GM12865 (cell line): ENCODE measurements around the gene IGSF8.

Source experiments
- DNase-seq: peaks from one replicate; pipeline ENCODE4 v3.0.0; 2010; ENCODE audit warnings: low read depth
- H3K4me3 ChIP-seq: 2 replicates; pipeline ENCODE4 v1.5.1; 2011; ENCODE audit warnings: mild to moderate bottlenecking, low read depth, low read length, control low read depth
- CTCF ChIP-seq: IDR thresholded peaks from 2 replicates; pipeline ENCODE4 v1.5.1; 2011; ENCODE audit warnings: low read length, control low read depth, low read depth, inconsistent platforms; ENCODE audit not compliant: insufficient read depth; ENCODE audit errors: missing control alignments

Gene IGSF8

GRCh38 chr1:160093069-160093395, 5.4 kb downstream of the IGSF8 start:
- H3K4me3 ChIP-seq, result no peak overlapping the region
- no peak for DNase-seq
- no peak for TF ChIP-seq CTCF

DNA sequence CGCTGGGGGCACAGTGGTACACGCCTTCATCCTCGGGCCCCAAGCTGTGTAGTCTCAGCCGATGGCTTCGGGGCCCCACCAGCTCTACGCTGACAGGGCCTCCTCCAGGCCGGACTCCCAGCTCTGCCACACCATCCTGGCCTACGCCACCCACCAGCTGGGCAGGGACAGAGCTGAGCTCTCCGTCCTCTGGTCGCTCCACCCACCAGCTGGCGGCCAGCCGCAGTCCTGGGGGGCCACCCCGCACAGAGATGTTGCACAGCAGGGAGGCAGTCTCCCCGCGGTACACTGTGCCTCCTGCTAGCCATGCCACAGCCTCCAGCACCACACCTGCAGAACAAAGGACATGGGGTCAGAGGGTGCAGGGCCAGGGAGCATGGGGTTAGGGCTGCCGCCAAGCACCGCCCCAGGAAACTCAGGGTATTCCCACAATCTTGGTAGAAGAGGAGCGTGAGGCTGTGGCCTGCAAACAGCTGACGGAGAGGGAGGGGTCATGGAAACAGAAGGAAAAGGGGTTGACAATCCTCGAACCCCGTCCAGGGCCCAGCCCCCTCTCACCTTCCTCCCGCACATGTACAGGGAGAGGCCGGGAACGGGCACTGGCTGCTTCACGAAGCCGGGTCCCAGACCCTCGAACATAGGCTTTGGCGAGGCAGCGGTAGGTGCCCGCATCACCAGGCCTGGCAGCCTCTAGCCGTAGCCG, 5.9 kb downstream of the IGSF8 start:
- DNase-seq, result no peak
- H3K4me3 ChIP-seq, result no peak overlapping the region
- TF ChIP-seq CTCF, result no peak

GRCh38 chr1:160091666-160092223, 6.7 kb downstream of the IGSF8 start:
- no peak overlapping the region for H3K4me3 ChIP-seq
- TF ChIP-seq CTCF, result no peak
- no peak for DNase-seq

GRCh38 chr1:160090760-160091159, 7.7 kb downstream of the IGSF8 start:
- no peak for TF ChIP-seq CTCF
- DNase-seq, result no peak
- no peak overlapping the region for H3K4me3 ChIP-seq

DNA sequence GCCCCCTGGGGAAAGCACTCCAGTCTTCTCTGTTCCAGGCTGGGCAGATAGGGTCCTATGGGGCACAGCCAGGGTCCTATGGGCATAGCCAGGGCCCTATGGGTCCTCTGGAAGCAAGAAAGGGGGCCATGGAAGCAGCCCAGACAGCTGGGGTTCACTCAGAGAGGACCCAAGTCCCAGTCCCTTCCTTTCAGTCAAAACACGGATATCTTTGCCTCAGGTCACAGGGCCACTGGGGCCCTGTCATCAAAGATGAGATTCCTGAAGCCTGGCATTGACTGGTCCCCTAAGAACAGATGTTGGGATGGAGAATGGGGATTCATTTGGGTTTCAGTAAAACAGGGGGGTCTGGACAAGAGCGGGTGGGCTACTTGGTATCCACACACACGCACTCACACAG, 8.5 kb downstream of the IGSF8 start:
- no peak for TF ChIP-seq CTCF

GRCh38 chr1:160087118-160087662, 11.2 kb downstream of the IGSF8 start:
- TF ChIP-seq CTCF, result no peak
- no peak overlapping the region for H3K4me3 ChIP-seq
- DNase-seq, result no peak

More for the DNA sequence above, 8.5 kb downstream of the IGSF8 start:
- no peak overlapping the region for H3K4me3 ChIP-seq
- DNase-seq, result no peak
